PC-9 (cell line): Measurements from ENCODE around the gene CLTCL1.

Experiments
- EZH2 ChIP-seq: fragments of 200-600 bp; sonication (generic); IDR thresholded peaks from 2 replicates; pipeline ENCODE4 v1.8.0; 2017; ENCODE audit warnings: antibody characterized with exemption, low read depth
- TF ChIP-seq, protein P1 (sequence below): fragments of 200-600 bp; sonication (generic); conservative IDR thresholded peaks from 2 replicates; pipeline ENCODE4 v1.6.1; 2017; ENCODE audit warnings: mixed run types, antibody characterized with exemption, mild to moderate bottlenecking, moderate library complexity

DNA sequence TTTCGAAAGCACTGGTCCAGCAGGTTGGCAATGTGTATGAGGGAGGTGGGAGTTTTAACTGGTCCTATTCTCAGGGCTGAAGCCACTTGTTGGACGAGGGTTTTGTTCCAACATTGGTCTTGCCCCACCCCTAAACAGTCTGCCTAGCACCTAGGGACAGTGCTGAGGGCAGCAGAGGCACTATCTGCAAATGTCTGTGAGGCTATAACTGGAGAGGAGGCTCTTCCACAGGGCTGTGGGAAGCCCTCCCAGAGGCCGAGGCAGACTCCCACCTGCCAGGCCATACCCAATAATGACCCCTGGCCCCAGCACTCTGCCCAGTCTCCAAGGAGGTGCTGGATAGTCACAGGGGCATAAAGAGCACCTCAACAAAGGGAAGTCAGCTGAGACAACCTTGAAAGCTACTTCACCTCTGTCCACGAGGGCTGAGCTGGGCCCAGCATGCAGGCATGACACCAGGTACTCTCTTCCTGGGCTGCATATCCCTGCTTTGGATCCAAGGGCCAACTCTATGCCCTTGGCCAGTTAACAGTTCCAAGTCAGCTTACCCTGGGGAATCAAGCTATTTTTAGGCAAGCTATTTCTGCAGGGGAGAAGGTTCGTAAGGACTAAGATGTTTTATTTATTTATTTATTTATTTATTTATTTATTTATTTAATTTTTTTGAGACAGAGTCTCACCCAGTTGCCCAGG lies 72.8 kb downstream of the CLTCL1 start:
- TF ChIP-seq, protein P1, sequence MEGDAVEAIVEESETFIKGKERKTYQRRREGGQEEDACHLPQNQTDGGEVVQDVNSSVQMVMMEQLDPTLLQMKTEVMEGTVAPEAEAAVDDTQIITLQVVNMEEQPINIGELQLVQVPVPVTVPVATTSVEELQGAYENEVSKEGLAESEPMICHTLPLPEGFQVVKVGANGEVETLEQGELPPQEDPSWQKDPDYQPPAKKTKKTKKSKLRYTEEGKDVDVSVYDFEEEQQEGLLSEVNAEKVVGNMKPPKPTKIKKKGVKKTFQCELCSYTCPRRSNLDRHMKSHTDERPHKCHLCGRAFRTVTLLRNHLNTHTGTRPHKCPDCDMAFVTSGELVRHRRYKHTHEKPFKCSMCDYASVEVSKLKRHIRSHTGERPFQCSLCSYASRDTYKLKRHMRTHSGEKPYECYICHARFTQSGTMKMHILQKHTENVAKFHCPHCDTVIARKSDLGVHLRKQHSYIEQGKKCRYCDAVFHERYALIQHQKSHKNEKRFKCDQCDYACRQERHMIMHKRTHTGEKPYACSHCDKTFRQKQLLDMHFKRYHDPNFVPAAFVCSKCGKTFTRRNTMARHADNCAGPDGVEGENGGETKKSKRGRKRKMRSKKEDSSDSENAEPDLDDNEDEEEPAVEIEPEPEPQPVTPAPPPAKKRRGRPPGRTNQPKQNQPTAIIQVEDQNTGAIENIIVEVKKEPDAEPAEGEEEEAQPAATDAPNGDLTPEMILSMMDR, result no peak
- no peak for TF ChIP-seq EZH2
